Stimulated activated CD8-positive, alpha-beta memory T cell treated with anti-CD3 and anti-CD28 coated beads, Interleukin-7, amount 100 ng/mL, for 48 hours (primary cell): ENCODE data around the gene PNMT.

Experiments used
- DNase-seq, 2 donors: peaks; one replicate each; pipeline ENCODE4 v3.0.0-alpha.2; 2020; ENCODE audit warnings: low read depth in 1 of 2; ENCODE audit errors: extremely low read depth in 1 of 2

PNMT gene, protein sequence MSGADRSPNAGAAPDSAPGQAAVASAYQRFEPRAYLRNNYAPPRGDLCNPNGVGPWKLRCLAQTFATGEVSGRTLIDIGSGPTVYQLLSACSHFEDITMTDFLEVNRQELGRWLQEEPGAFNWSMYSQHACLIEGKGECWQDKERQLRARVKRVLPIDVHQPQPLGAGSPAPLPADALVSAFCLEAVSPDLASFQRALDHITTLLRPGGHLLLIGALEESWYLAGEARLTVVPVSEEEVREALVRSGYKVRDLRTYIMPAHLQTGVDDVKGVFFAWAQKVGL

DNA sequence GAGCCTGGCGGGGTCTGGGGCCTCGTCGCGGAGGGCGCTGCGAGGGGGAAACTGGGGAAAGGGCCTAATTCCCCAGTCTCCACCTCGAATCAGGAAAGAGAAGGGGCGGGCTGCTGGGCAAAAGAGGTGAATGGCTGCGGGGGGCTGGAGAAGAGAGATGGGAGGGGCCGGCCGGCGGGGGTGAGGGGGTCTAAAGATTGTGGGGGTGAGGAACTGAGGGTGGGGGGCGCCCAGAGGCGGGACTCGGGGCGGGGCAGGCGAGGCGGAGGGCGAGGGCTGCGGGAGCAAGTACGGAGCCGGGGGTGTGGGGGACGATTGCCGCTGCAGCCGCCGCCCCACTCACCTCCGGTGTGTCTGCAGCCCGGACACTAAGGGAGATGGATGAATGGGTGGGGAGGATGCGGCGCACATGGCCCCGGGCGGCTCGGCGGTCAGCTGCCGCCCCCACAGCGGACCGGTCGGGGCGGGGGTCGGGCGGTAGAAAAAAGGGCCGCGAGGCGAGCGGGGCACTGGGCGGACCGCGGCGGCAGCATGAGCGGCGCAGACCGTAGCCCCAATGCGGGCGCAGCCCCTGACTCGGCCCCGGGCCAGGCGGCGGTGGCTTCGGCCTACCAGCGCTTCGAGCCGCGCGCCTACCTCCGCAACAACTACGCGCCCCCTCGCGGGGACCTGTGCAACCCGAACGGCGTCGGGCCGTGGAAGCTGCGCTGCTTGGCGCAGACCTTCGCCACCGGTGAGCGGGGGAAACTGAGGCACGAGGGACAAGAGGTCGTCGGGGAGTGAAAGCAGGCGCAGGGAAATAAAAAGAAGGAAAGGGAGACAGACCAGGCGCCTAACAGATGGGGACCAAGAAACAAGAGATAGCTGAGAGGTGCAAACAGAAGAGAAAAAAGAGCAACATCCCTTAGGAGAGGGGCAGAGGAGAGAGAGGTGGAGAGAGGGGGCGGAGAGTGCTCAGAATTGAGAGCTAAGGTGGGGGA is at the start of gene PNMT:
TSS of gene PNMT (plus strand) at position 509 of the 980 bp plus-strand sequence. CDS start at position 532, 23 bp downstream.
- DNase-seq: peak in 1 of 2 donors; percentile 55

DNA sequence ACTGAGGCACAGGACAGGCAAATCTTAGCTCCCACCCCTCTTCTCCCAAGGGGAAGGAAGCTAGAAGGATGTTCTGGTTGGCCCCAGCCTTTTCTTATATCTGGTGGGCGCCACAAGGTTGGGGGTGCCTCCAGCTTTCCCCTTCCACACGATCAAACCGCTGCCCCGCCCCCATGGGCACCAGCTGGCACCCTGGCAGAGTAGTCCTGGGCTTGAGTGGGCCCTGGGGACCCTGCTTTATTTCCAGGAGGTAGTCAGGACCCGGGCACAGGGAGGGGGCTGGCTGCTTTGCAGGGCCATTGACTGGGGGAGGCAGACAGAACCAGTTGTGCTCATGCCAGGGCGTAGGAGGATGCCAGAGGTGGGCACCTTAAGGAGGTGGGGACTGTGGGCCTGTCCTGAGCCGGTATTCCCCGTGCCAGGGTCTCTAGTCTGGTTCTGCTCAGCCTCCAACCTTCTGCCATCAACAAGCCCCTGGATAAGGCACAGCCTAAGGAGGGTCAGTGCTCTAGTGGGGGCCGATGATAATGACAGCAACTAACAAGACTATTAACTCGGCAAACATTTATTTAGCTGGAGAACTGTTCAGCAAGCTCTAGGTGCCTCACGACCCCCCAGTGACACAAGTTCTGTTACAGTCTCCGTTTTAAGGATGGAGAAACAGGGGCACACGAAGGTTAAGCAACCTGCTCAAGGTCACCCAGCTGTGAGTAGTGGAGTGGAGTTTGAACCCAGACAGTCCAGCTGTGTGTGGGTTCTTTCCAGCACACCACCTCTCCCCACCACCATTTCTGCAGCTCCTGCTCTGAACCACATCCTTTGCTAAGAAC is 49.1 kb upstream of the PNMT start:
- DNase-seq: no peak

DNA sequence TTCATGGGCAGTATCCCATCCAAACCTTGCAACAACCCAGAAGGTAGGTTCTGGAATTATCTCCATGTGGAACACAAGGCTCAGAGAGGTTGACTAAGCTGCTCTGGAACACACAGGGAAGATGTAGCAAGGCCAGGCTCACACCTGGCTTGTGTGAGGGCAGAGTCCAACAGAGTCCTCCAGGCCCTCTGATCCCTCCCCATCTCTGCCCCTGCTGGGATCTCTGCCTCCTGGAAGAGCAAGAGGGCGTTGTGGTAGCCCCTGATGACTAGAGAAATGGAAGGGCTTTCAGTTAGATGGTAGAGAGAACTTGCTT is 48.5 kb upstream of the PNMT start:
- no peak for DNase-seq

DNA sequence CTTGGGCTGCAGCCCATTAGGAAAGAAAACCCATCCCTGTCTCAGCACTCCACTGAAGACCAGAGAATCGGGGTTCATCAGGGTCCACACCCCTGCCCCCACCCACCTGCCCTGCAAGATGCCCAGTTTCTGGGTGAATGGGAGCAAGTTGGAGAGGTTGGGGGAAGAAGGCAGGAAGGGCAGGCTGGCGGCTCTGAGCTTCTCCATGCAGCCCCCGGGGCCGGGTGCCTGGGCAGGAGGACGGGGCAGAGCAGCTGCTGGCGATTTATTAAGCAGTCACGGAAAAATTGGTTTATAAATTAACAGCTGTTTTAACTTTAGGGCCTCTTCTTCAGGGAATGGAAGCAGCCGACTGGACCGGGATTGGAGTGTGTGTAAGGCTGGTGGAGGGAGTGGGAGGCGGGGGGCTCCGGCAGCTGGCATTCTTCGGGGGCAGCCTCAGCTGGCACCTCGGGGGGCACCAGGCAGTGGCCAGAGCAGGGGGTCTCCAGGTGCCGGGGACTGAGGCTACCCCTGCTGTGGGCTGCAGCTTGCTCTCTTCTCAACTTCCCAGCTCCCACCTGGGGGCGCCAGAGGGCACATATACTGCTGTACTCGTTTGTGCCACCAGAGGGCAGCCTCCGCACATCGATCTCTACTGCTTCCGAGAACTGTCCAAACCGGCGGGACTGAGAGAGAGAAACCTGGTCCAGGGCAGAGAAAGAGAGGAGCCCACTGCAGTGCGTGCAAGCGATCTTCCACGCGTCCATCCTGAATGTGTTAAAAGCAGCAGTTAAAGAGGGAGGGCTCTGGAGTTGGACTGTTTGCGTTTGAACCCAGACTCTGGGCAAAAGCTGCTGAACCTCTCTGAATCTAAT is 46.5 kb upstream of the PNMT start:
- DNase-seq: peak; percentile 66 to 72

- peak; percentile 29 to 45 for DNase-seq
Observed at GRCh38 chr17:39622380-39623006, 45.8 kb upstream of the PNMT start.

GRCh38 chr17:39623356-39623950 is 44.8 kb upstream of the PNMT start:
- peak; percentile 63 to 82 for DNase-seq

DNA sequence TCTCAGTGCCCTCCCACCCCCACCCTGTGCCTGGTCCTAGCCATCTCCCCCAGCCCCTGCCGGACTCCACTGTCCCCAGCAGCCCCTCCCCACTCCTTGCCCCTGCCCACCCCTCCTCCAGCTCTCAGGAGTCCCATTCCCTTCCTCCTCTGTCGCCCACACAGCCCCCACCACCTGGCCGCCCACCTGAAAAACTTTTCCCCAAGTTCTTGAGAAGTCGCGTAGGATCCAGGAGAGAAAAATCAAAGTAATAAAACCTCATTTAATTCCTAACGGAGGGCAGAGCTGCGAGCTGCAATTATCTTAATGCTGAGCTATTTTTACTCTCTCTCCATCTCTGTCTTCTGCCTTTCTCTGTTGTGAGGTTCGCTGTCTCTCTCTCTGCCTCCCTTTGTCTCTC is 43.9 kb upstream of the PNMT start:
- no peak for DNase-seq

DNA sequence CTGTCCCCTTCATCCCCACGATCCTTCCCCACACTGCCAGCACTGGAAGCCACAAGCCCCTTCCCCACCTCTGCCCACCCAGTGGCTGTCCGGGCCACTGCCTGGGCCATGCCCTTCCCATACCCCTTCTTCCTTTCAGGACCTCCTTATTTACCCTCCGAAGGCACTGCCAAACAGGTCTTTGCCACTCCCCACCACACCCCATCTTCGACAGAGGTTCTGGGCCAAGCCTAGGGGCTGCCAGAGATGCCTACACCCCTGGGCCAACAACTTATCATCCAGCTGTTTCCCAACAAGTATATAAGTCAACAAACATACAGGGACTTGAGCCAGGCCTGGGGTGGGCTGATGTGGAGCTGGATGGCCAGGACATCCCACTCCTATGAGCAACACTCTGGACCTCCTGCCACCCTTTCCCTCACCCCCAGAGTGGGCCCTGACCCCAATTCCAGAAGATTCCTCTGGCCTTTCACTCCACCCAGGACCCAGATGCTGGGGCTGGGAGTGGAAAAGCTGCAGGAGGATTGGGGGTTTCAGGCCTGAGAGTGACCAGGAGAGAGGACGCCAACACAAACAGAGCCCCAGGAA is 43.0 kb upstream of the PNMT start:
- DNase-seq: no peak

DNA sequence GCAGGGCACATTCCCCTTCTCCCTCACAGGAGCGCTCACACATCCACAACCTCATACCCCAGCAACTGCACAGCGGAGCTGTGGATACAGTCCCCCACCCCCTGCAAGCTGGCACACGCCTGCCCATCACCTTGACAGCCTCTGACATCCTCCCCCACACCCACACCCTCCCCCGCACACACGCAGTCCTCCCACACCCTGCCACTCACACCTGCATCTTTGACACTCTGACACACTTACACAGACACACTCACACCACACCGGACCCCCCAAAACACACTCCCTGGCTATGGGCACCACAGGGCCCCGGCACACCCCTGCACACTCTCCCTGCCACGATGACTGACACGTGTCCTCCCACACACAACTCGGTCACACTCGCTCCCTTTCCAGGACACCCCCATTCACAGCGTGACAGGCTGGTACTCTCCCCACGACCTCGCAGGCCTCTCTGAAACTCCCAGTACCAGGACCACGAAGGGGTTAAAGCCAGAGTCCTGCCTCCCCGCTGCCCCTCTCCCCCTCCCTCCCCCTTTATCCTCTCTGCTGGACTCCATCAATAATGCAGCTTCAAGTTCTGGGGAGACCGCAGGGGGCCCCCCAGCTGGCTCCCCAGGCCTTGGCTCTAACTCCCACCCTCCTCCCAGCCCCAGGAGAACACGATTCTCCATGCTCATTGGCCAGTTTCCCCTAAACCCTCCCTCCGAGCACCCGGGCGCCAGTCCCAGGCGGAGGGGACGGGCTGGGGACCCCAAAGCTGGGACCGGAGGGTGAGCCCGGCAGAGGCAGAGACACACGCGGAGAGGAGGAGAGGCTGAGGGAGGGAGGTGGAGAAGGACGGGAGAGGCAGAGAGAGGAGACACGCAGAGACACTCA is 41.8 kb upstream of the PNMT start, which contains the start of gene PPP1R1B:
TSS of gene PPP1R1B (plus strand) at position 782 of the 876 bp plus-strand sequence. CDS start 441 bp downstream, outside the sequence.
- no peak for DNase-seq

DNA sequence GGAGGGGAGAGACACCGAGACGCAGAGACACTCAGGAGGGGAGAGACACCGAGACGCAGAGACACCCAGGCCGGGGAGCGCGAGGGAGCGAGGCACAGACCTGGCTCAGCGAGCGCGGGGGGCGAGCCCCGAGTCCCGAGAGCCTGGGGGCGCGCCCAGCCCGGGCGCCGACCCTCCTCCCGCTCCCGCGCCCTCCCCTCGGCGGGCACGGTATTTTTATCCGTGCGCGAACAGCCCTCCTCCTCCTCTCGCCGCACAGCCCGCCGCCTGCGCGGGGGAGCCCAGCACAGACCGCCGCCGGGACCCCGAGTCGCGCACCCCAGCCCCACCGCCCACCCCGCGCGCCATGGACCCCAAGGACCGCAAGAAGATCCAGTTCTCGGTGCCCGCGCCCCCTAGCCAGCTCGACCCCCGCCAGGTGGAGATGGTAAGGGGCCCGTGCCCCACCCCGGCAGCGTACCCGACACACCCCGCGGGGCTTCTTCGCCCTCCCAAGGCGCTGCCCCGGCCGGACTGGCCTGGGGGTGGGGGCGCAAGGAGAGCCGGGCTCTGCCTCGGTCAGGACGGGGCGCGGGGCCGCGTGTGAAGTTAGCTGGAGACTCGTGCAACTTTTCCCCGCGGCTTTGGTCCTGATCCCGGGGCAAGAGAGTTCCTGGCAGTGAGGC is 41.1 kb upstream of the PNMT start:
- DNase-seq: no peak

DNA sequence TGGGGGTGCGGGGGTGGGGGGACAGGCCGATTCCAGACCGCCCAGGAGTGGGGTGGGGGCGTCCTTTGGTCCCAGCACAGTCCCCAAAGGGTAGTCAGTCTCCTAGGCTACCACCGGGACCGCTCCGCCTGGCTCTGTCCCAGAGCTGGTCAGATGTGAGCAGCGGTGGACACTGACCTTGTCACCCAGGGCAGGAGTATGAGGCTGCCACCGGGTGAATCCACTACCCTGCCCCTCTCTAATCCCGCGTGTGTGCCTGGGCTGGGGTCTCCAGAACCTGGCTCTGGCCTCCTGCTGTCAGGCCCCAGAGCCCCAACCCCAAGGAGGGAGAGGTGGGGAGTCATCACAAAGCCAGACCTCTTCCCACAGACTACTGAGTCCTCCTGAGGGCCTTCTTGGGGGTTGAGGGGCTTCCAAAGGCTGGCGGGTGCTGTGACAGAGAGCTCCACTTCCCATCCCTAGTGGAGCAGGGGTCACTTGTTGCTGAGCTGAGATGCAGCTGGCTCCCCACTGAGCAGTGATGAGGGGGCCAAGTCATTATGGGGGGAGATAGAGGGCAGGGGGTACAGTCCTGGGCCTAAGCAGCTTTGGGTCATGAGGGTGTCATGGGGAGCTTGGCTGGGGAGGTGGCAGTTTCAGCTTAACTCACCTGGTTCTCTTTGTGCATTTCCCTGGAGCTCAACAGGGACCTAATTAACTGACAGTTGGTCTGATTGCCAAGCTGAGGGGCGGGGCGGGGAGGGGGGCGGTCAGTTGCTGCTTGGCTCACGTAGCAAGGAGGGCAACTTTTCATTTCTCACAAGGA is 40.3 kb upstream of the PNMT start:
- DNase-seq: no peak

DNA sequence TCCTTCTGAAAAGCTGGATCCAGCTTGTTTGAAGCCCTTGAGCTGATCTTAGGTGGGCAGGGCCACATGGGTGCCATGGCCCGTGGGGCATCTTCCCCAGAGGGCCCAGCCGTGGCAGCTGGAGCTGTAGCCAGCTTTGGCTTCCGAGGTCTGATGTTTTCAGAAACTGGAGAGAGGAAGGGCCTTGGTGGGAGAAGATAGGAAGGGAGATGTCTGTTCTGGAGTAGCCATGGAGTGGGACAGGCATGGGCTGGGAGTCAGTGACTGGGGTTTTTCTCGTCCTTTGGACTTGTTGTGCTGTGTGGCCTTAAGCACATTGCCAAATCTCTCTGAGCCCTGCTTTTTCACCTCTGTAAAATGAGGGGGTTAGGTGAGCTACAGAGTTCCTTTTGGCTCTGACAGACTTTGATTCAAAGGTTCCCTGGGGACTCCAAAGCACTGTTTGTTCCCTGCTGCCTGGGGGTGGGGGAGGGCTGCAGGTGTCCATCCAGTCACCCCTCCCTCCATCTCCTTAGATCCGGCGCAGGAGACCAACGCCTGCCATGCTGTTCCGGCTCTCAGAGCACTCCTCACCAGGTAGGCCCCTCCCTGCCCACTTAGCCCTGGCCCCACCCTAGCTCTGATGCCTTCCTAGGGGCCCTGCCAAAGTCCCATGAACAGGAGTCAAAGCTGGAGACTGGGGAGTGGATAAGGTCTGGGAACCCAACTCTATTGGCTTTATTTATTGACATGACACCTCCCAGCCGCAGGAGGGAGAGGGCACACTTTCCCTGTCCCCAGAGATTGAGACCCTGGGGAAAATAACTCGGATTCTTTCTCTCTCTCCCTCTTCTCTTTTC is 39.4 kb upstream of the PNMT start:
- DNase-seq: no peak

DNA sequence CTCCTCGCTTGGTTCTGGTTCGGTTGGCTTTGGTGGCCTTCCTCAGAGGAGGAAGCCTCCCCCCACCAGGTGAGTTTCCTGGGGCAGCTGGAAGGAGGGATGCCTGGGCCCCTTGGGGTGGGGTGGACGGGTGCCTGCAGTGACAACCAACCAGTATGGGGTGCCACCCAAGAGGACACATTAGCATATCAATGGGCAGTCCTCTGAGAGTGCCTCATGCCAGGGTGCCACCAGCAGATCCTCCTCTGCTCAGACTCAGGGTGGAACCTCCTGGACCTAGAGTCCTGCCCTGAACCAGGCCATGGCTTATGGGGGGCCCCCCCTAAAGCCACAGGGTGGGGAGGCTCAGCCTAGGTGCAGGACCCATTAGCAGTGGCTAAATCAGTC is 38.8 kb upstream of the PNMT start:
- DNase-seq: no peak

DNA sequence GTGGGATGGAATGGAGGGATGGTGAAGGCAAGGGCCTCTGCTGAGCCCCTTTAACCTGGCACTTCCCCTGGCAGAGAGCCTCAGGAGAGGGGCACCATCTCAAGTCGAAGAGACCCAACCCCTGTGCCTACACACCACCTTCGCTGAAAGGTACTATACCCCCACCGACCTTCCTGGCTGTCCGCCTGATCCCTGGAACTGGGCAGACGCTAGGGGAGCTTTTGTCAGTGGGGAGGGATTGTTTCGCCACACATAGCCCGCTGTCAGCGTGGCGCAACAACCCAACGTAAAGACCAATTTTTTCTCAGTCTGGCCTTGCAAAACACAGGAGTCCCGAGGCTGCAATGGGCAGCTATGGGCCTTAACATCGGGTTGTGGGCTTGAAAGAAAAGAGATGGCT is 38.4 kb upstream of the PNMT start:
- DNase-seq: no peak

DNA sequence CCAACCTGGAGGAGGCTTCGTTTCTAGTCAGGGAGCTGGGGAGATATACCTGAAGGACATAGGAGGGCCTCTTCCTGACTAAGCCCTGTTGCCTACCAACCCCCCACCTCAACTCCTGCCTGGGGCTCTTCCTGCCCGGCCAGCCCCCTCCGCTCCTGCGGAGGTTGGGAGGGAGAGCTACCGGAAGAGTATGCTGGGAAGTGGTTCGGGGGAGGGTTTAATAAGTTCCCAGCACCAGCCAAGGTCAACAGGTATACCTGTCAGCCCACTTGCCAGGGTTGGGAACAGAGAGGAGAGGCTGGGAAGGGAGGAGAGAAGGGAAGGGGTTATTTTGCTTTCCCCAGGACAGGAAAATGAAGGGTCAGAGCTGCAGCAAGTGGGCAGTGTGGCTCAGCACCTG is 36.9 kb upstream of the PNMT start:
- DNase-seq: no peak
